ENCODE results near the gene XK. TPM values are rescaled to one million over a fixed set of nuclear protein-coding genes. Genes with fewer than 3 reads are reported as not detected.

Gene XK
- total and polyA plus RNA-seq, 2 experiments from 2014 or later = 1.2 to 3.5 TPM

DNA sequence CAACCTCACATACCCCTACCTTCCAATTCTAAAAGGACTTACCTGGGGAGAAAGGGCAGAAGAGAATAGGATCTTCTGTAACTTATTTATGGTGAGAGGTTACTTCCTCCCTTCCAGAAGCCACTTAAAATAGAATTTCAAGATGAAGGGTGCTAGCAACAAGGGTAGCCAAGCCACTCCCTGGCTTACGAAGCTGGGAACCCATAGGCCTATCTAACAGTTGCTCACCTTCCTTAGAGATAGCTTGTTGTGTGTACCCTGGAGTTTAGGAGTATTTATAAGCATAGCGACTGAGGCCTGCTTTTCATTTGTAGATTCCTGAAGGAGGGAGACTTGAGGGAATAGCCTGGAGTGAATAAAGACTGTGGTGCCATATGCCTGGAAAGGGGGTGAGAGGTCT, 28.9 kb downstream of the XK start:
- no peak overlapping the region for H3K27ac ChIP-seq
- WGBS (ENCODE audit: low lambda C conversion rate, missing lambda C conversion rate) = 59% methylated on average over 2 of the region's 2 CpGs
- H3K9me3 ChIP-seq (ENCODE audit: low read depth) = no peaks in the 10 kb centered on the region
- H3K4me3 ChIP-seq = no peak overlapping the region
- H3K36me3 ChIP-seq (replicated peaks; ENCODE audit: insufficient read depth, low read depth) = no peaks in the 10 kb centered on the region
- TF ChIP-seq EZH2phosphoT487 (IDR thresholded peaks at IDR 0.05; ENCODE audit: low read depth, severe bottlenecking, unreplicated experiment) = no peak
- no peak for TF ChIP-seq EZH2 (IDR thresholded peaks at IDR 0.05; ENCODE audit: borderline replicate concordance)
- TF ChIP-seq, protein P1, sequence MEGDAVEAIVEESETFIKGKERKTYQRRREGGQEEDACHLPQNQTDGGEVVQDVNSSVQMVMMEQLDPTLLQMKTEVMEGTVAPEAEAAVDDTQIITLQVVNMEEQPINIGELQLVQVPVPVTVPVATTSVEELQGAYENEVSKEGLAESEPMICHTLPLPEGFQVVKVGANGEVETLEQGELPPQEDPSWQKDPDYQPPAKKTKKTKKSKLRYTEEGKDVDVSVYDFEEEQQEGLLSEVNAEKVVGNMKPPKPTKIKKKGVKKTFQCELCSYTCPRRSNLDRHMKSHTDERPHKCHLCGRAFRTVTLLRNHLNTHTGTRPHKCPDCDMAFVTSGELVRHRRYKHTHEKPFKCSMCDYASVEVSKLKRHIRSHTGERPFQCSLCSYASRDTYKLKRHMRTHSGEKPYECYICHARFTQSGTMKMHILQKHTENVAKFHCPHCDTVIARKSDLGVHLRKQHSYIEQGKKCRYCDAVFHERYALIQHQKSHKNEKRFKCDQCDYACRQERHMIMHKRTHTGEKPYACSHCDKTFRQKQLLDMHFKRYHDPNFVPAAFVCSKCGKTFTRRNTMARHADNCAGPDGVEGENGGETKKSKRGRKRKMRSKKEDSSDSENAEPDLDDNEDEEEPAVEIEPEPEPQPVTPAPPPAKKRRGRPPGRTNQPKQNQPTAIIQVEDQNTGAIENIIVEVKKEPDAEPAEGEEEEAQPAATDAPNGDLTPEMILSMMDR (IDR thresholded peaks at IDR 0.05; ENCODE audit: poor library complexity) = no peak
- H3K4me1 ChIP-seq (ENCODE audit: insufficient read depth) = no peaks in the 10 kb centered on the region
- H2AFZ ChIP-seq = no peak overlapping the region
- H4K20me1 ChIP-seq (ENCODE audit: insufficient read depth, poor library complexity, severe bottlenecking) = no peaks in the 10 kb centered on the region
- no peaks in the 10 kb centered on the region for H3K27me3 ChIP-seq
- H3K79me2 ChIP-seq = no peaks in the 10 kb centered on the region
- no peak overlapping the region for H3K4me2 ChIP-seq
- DNase-seq (ENCODE audit: low spot score) = no peak
- H3K9me2 ChIP-seq (replicated peaks; ENCODE audit: insufficient read depth) = no peaks in the 10 kb centered on the region

DNA sequence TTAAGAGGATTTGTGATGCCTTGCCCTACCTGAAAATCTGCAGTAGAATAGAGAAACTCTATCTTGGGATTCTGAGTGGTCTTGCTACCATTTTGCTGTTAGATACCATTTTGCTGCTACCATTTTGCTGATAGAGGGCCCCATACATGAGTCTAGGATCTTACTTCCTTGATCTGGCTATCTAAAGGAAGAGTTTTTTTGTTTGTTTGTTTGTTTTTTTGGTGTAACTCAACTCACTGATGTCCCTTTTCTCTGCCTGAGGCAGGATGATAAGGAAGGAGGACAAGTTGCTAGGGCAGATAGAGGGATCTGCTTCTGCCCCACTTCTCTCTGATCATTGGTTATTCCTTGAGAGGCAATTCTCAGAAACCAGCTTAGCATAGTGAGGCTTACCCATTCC, 31.0 kb downstream of the XK start:
- TF ChIP-seq EZH2phosphoT487 (IDR thresholded peaks at IDR 0.05; ENCODE audit: low read depth, severe bottlenecking, unreplicated experiment) (no peak), EZH2 (IDR thresholded peaks at IDR 0.05; ENCODE audit: borderline replicate concordance) (no peak)
- TF ChIP-seq, protein P1 (IDR thresholded peaks at IDR 0.05; ENCODE audit: poor library complexity) = no peak
- H3K4me1 ChIP-seq (ENCODE audit: insufficient read depth) = no peaks in the 10 kb centered on the region
- no peaks in the 10 kb centered on the region for H4K20me1 ChIP-seq (ENCODE audit: insufficient read depth, poor library complexity, severe bottlenecking)
- no peaks in the 10 kb centered on the region for H3K9me2 ChIP-seq (replicated peaks; ENCODE audit: insufficient read depth)
- no peaks in the 10 kb centered on the region for H3K9me3 ChIP-seq (ENCODE audit: low read depth)
- H3K4me2 ChIP-seq = no peak overlapping the region
- H3K36me3 ChIP-seq (replicated peaks; ENCODE audit: insufficient read depth, low read depth) = no peaks in the 10 kb centered on the region
- H3K27ac ChIP-seq = no peak overlapping the region
- no peak for DNase-seq (ENCODE audit: low spot score)
- no peaks in the 10 kb centered on the region for H3K79me2 ChIP-seq
- no peaks in the 10 kb centered on the region for H3K27me3 ChIP-seq
- no peak overlapping the region for H2AFZ ChIP-seq
- H3K4me3 ChIP-seq = no peak overlapping the region

DNA sequence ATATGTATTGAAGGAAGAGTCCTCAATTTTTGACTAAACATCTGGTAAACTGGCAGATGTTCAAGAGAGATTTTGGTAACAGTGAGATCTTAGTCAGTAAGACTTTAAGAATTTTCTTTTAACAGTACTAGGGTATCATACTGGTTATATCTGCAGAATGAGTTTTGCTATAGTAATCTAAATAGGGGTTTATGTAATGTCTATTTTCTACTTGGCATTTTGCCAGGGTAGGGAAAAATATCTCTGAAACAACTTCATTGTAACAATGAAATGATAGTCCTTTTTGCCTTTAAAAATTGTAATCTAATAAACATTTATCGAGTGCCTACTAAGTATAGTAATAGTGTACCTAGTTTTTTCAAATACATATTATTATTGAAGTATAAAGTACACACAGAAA, 32.1 kb downstream of the XK start:
- 55% methylated on average over 1 of the region's 1 CpG for WGBS (ENCODE audit: low lambda C conversion rate, missing lambda C conversion rate)
- no peaks in the 10 kb centered on the region for H4K20me1 ChIP-seq (ENCODE audit: insufficient read depth, poor library complexity, severe bottlenecking)
- H3K36me3 ChIP-seq (replicated peaks; ENCODE audit: insufficient read depth, low read depth) = no peaks in the 10 kb centered on the region
- no peaks in the 10 kb centered on the region for H3K9me2 ChIP-seq (replicated peaks; ENCODE audit: insufficient read depth)
- H3K27me3 ChIP-seq = no peaks in the 10 kb centered on the region
- no peak overlapping the region for H3K4me2 ChIP-seq
- no peak overlapping the region for H3K4me3 ChIP-seq
- H3K79me2 ChIP-seq = no peaks in the 10 kb centered on the region
- no peak for DNase-seq (ENCODE audit: low spot score)
- no peaks in the 10 kb centered on the region for H3K4me1 ChIP-seq (ENCODE audit: insufficient read depth)
- H3K9me3 ChIP-seq (ENCODE audit: low read depth) = no peaks in the 10 kb centered on the region
- no peak overlapping the region for H3K27ac ChIP-seq
- no peak overlapping the region for H2AFZ ChIP-seq
- no peak for TF ChIP-seq EZH2phosphoT487 (IDR thresholded peaks at IDR 0.05; ENCODE audit: low read depth, severe bottlenecking, unreplicated experiment)
- no peak for TF ChIP-seq EZH2 (IDR thresholded peaks at IDR 0.05; ENCODE audit: borderline replicate concordance)
- TF ChIP-seq, protein P1 (IDR thresholded peaks at IDR 0.05; ENCODE audit: poor library complexity) = no peak

DNA sequence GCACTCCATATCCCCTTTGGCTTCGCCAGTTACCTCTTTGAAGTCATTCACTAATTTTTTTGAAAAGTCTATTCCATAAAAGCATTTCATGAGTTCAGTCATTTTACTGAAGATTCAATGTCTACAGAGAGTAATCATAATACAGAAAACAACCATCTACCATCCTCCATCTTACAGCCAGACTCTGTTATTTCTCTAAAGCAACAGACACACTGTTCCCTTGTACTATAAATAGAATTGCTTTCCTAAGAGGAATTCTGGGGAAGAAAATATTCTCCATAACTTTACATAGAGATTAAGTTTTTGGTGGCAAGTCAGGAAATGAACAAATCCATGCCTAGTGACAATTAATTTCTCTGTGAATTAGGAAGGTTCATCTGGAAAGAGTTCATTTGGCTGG, 37.0 kb downstream of the XK start:
- no peaks in the 10 kb centered on the region for H3K36me3 ChIP-seq (replicated peaks; ENCODE audit: insufficient read depth, low read depth)
- no peaks in the 10 kb centered on the region for H3K4me1 ChIP-seq (ENCODE audit: insufficient read depth)
- no peak for DNase-seq (ENCODE audit: low spot score)
- TF ChIP-seq EZH2phosphoT487 (IDR thresholded peaks at IDR 0.05; ENCODE audit: low read depth, severe bottlenecking, unreplicated experiment) = no peak
- TF ChIP-seq, protein P1 (IDR thresholded peaks at IDR 0.05; ENCODE audit: poor library complexity) = no peak
- TF ChIP-seq EZH2 (IDR thresholded peaks at IDR 0.05; ENCODE audit: borderline replicate concordance) = no peak
- 83% methylated on average over 1 of the region's 1 CpG for WGBS (ENCODE audit: low lambda C conversion rate, missing lambda C conversion rate)
- no peaks in the 10 kb centered on the region for H3K9me2 ChIP-seq (replicated peaks; ENCODE audit: insufficient read depth)
- H3K9me3 ChIP-seq (ENCODE audit: low read depth) = no peaks in the 10 kb centered on the region
- H3K4me3 ChIP-seq = no peak overlapping the region
- H3K27me3 ChIP-seq = no peaks in the 10 kb centered on the region
- no peak overlapping the region for H2AFZ ChIP-seq
- H4K20me1 ChIP-seq (ENCODE audit: insufficient read depth, poor library complexity, severe bottlenecking) = no peaks in the 10 kb centered on the region
- H3K27ac ChIP-seq = no peak overlapping the region
- H3K79me2 ChIP-seq = no peaks in the 10 kb centered on the region
- no peak overlapping the region for H3K4me2 ChIP-seq

Measured in hepatocyte (in vitro differentiated cells).